ENCODE data around the gene LPP.
A peak's percentile ranks its signal among the peaks of the same experiment; 100 is the strongest.

The LPP gene

DNA sequence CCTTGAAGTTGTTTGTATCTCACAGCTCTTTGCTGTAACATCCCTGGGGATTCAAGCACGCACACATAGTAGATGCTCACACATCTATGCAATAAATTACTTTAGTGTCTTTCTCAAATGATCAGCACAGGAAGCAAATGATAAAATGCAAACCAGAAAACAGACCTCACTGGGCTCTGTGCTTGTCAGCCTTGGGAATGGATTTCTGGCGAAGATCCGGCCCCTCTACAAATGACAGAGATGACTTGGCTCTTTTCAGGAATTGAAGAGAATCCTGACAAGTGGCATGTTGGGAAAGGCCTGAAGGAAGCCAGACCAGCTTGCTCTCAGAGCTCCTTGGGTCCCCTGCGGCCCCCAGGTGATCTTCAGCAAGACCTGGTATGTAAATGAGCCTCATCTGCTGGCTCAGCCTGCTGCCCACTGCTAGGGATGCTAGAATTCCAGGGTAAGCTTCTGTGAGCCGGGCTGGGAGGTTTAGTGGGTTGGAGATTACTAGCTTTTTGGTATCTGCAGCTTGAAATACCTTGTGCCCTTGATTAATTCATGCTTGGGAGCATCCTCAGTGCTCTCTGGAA is 54.1 kb downstream of the LPP start:
- Histone ChIP-seq H3K36me3 (ENCODE audit: control insufficient read depth, low read length) (no peaks in the 10 kb centered on the region), H3K27ac (ENCODE audit: low read depth, low read length) (no peak overlapping the region), H3K9me3 (ENCODE audit: control insufficient read depth, insufficient read depth, low read length) (no peaks in the 10 kb centered on the region), H3K4me2 (ENCODE audit: low read length) (peak overlapping the region; percentile 22), H3K79me2 (ENCODE audit: control insufficient read depth, low read length) (no peaks in the 10 kb centered on the region), H3F3A (ENCODE audit: control insufficient read depth, insufficient read depth) (peaks cover 3% of the 10 kb centered on the region; the same call in 1 of the 2 replicates), H3K4me3 (ENCODE audit: low read length) (no peak overlapping the region), H4K20me1 (ENCODE audit: control insufficient read depth, insufficient read depth, low read depth, low read length) (no peaks in the 10 kb centered on the region), H3K27me3 (ENCODE audit: control insufficient read depth, low read length) (no peaks in the 10 kb centered on the region), H3K4me1 (ENCODE audit: control insufficient read depth, low read length) (peaks cover 72% of the 10 kb centered on the region), H3K9me2 (replicated peaks; ENCODE audit: control insufficient read depth, low read length) (no peaks in the 10 kb centered on the region)
- TF ChIP-seq, protein P1, sequence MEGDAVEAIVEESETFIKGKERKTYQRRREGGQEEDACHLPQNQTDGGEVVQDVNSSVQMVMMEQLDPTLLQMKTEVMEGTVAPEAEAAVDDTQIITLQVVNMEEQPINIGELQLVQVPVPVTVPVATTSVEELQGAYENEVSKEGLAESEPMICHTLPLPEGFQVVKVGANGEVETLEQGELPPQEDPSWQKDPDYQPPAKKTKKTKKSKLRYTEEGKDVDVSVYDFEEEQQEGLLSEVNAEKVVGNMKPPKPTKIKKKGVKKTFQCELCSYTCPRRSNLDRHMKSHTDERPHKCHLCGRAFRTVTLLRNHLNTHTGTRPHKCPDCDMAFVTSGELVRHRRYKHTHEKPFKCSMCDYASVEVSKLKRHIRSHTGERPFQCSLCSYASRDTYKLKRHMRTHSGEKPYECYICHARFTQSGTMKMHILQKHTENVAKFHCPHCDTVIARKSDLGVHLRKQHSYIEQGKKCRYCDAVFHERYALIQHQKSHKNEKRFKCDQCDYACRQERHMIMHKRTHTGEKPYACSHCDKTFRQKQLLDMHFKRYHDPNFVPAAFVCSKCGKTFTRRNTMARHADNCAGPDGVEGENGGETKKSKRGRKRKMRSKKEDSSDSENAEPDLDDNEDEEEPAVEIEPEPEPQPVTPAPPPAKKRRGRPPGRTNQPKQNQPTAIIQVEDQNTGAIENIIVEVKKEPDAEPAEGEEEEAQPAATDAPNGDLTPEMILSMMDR (IDR thresholded peaks at IDR 0.05; ENCODE audit: low read depth, low read length, poor library complexity, severe bottlenecking): no peak
- no peak for TF ChIP-seq EZH2phosphoT487 (IDR thresholded peaks at IDR 0.05; ENCODE audit: borderline replicate concordance, low read length)

DNA sequence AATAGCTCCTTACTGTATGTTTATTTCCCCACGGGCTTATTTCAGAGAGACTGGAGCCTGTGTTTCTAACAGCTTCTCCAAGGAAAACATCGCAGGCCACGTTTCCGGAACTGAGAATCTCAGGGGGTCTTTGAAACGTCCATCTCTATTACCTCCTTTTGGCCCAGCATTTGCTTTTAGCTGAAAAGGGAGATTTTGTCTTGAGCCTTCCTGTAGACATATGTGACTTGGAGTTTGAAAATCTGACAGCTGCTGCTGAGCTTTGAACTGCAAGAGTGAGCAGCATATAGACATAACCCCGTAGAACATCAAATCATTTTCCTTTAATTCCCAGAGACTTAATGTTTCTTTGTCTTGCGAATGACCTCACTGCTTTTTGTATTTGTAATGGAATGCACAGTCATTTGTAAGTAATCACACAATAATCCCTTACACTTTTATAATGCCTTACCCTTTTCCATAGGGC is 54.6 kb downstream of the LPP start:
- H3K4me1 ChIP-seq (ENCODE audit: control insufficient read depth, low read length): peaks cover 77% of the 10 kb centered on the region
- peaks cover 6% of the 10 kb centered on the region; the same call in 1 of the 2 replicates for H3F3A ChIP-seq (ENCODE audit: control insufficient read depth, insufficient read depth)
- no peak overlapping the region for H3K4me3 ChIP-seq (ENCODE audit: low read length)
- 0 out of 2 replicates have a peak overlapping the region, but pooled peaks have one; percentile 22 for H3K4me2 ChIP-seq (ENCODE audit: low read length)
- no peaks in the 10 kb centered on the region for H3K36me3 ChIP-seq (ENCODE audit: control insufficient read depth, low read length)
- H3K79me2 ChIP-seq (ENCODE audit: control insufficient read depth, low read length): no peaks in the 10 kb centered on the region
- H3K9me2 ChIP-seq (replicated peaks; ENCODE audit: control insufficient read depth, low read length): no peaks in the 10 kb centered on the region
- H4K20me1 ChIP-seq (ENCODE audit: control insufficient read depth, insufficient read depth, low read depth, low read length): no peaks in the 10 kb centered on the region
- TF ChIP-seq EZH2phosphoT487 (IDR thresholded peaks at IDR 0.05; ENCODE audit: borderline replicate concordance, low read length): no peak
- TF ChIP-seq, protein P1 (IDR thresholded peaks at IDR 0.05; ENCODE audit: low read depth, low read length, poor library complexity, severe bottlenecking): no peak
- no peaks in the 10 kb centered on the region for H3K27me3 ChIP-seq (ENCODE audit: control insufficient read depth, low read length)
- H3K9me3 ChIP-seq (ENCODE audit: control insufficient read depth, insufficient read depth, low read length): no peaks in the 10 kb centered on the region
- H3K27ac ChIP-seq (ENCODE audit: low read depth, low read length): no peak overlapping the region

DNA sequence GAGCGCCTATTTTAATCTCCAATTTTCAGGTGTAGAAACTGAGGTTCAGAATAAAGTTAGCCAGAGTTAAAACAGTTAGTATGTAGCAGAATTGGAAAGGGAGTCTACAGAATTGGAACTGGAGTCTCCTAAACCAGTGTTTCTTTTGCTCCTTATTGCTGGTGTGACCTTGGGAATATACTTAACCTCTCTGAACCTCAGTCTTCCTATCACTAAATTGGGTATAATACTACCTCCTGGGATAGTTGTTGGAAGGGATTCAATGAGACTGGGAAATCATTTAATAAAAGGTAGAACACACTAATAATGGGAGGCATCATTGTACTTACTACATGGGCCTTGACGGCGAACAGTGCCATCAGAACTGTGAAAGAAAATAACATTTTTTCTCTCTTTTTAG is 55.1 kb downstream of the LPP start:
- Histone ChIP-seq H4K20me1 (ENCODE audit: control insufficient read depth, insufficient read depth, low read depth, low read length) (no peaks in the 10 kb centered on the region), H3K27me3 (ENCODE audit: control insufficient read depth, low read length) (no peaks in the 10 kb centered on the region), H3K4me1 (ENCODE audit: control insufficient read depth, low read length) (peaks cover 78% of the 10 kb centered on the region), H3K36me3 (ENCODE audit: control insufficient read depth, low read length) (no peaks in the 10 kb centered on the region), H3K9me3 (ENCODE audit: control insufficient read depth, insufficient read depth, low read length) (no peaks in the 10 kb centered on the region), H3F3A (ENCODE audit: control insufficient read depth, insufficient read depth) (peaks cover 6% of the 10 kb centered on the region; the same call in 1 of the 2 replicates), H3K27ac (ENCODE audit: low read depth, low read length) (no peak overlapping the region), H3K9me2 (replicated peaks; ENCODE audit: control insufficient read depth, low read length) (no peaks in the 10 kb centered on the region), H3K79me2 (ENCODE audit: control insufficient read depth, low read length) (no peaks in the 10 kb centered on the region), H3K4me3 (ENCODE audit: low read length) (no peak overlapping the region), H3K4me2 (ENCODE audit: low read length) (no peak overlapping the region)
- TF ChIP-seq, protein P1 (IDR thresholded peaks at IDR 0.05; ENCODE audit: low read depth, low read length, poor library complexity, severe bottlenecking): no peak
- TF ChIP-seq EZH2phosphoT487 (IDR thresholded peaks at IDR 0.05; ENCODE audit: borderline replicate concordance, low read length): no peak
